Measurements from ENCODE around the gene VPS72. TPM values are rescaled to one million over a fixed set of nuclear protein-coding genes. Genes with fewer than 3 reads are reported as not detected.

Gene VPS72
- total and polyA plus RNA-seq, 9 of the 15 experiments (the other 6 are each of a cell fraction or from before 2014, with no cell fraction given), result 7.2 to 131 (median 75.7) TPM

DNA sequence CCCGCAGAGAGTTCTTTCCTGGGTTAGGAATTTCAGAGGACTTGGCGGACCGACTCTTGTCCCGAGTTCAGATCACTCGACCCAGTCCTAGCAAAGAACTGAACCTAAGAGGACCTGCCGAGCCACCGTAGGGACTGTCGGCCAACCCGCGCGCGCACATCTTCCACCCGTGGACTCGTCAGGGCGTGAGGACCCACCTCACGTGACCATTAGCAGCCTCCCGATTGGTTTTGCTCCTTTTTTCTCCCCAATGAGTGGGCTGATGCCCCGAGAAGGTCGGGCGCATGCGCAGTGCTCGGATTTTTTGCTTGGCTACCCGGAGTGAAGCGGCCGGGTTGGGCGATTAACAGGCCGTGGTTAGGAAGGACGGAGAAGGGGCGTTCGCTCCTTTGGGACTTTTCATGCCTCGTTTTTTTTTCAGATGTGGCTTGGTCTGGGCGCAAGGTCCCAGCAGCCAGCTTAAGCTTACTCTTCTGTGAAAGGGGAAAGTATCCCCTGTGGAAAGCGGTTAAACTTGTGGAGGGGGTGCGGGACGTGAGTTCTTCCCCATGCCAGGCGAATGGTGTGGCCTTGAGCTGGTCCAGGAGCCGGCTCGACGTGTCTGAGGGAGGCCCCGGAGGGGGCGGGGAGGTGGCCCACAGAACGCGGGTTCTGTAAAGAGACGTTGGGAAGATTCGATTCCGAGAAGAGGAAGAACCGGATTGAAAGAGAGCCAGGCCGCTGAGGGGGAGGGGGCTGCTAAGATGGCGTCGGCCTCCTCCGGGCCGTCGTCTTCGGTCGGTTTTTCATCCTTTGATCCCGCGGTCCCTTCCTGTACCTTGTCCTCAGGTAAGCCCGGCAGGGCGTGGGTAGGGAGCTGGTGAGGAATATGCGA lies 8.5 kb upstream of the VPS72 start, which contains the start of gene PIP5K1A (continued):
- TF ChIP-seq, protein P1, sequence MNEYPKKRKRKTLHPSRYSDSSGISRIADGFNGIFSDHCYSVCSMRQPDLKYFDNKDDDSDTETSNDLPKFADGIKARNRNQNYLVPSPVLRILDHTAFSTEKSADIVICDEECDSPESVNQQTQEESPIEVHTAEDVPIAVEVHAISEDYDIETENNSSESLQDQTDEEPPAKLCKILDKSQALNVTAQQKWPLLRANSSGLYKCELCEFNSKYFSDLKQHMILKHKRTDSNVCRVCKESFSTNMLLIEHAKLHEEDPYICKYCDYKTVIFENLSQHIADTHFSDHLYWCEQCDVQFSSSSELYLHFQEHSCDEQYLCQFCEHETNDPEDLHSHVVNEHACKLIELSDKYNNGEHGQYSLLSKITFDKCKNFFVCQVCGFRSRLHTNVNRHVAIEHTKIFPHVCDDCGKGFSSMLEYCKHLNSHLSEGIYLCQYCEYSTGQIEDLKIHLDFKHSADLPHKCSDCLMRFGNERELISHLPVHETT (CRISPR knock-in tag; conservative IDR thresholded peaks at IDR 0.05 in 1 of 2, IDR thresholded peaks at IDR 0.05 in 1 of 2), result no peak
- TF ChIP-seq NFRKB (IDR thresholded peaks at IDR 0.05; ENCODE audit: low read depth) (0 out of 2 replicates have a peak, but pooled peaks have one; percentile 29), WHSC1 (IDR thresholded peaks at IDR 0.05; ENCODE audit: low read length) (no peak), ARID1B (IDR thresholded peaks at IDR 0.05) (no peak), SOX6 (IDR thresholded peaks at IDR 0.05) (no peak), MECOM (CRISPR knock-in tag; IDR thresholded peaks at IDR 0.05) (no peak), ZNF316 (IDR thresholded peaks at IDR 0.05) (no peak), ARHGAP35 (IDR thresholded peaks at IDR 0.05; ENCODE audit: partially characterized antibody) (no peak), VEZF1 (CRISPR knock-in tag; IDR thresholded peaks at IDR 0.05) (peak; percentile 51), BRCA1 (IDR thresholded peaks at IDR 0.05) (no peak), BRCA1 (CRISPR knock-in tag; IDR thresholded peaks at IDR 0.05) (no peak), UBTF (IDR thresholded peaks at IDR 0.05; ENCODE audit: borderline replicate concordance in 1 of 2, low read depth in 2 of 2, low read length in 2 of 2) (no peak), ELF4 (CRISPR knock-in tag; IDR thresholded peaks at IDR 0.05) (no peak), MTA1 (IDR thresholded peaks at IDR 0.05; ENCODE audit: borderline replicate concordance) (no peak), EP300 (IDR thresholded peaks at IDR 0.05; ENCODE audit: low read length) (no peak)
- TF ChIP-seq, protein P2, sequence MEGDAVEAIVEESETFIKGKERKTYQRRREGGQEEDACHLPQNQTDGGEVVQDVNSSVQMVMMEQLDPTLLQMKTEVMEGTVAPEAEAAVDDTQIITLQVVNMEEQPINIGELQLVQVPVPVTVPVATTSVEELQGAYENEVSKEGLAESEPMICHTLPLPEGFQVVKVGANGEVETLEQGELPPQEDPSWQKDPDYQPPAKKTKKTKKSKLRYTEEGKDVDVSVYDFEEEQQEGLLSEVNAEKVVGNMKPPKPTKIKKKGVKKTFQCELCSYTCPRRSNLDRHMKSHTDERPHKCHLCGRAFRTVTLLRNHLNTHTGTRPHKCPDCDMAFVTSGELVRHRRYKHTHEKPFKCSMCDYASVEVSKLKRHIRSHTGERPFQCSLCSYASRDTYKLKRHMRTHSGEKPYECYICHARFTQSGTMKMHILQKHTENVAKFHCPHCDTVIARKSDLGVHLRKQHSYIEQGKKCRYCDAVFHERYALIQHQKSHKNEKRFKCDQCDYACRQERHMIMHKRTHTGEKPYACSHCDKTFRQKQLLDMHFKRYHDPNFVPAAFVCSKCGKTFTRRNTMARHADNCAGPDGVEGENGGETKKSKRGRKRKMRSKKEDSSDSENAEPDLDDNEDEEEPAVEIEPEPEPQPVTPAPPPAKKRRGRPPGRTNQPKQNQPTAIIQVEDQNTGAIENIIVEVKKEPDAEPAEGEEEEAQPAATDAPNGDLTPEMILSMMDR (IDR thresholded peaks at IDR 0.05 in 2 of 3, conservative IDR thresholded peaks at IDR 0.05 in 1 of 3; ENCODE audit: insufficient read depth in 2 of 3, low read depth in 1 of 3, low read length in 3 of 3), result no peak
- TF ChIP-seq, protein P3, sequence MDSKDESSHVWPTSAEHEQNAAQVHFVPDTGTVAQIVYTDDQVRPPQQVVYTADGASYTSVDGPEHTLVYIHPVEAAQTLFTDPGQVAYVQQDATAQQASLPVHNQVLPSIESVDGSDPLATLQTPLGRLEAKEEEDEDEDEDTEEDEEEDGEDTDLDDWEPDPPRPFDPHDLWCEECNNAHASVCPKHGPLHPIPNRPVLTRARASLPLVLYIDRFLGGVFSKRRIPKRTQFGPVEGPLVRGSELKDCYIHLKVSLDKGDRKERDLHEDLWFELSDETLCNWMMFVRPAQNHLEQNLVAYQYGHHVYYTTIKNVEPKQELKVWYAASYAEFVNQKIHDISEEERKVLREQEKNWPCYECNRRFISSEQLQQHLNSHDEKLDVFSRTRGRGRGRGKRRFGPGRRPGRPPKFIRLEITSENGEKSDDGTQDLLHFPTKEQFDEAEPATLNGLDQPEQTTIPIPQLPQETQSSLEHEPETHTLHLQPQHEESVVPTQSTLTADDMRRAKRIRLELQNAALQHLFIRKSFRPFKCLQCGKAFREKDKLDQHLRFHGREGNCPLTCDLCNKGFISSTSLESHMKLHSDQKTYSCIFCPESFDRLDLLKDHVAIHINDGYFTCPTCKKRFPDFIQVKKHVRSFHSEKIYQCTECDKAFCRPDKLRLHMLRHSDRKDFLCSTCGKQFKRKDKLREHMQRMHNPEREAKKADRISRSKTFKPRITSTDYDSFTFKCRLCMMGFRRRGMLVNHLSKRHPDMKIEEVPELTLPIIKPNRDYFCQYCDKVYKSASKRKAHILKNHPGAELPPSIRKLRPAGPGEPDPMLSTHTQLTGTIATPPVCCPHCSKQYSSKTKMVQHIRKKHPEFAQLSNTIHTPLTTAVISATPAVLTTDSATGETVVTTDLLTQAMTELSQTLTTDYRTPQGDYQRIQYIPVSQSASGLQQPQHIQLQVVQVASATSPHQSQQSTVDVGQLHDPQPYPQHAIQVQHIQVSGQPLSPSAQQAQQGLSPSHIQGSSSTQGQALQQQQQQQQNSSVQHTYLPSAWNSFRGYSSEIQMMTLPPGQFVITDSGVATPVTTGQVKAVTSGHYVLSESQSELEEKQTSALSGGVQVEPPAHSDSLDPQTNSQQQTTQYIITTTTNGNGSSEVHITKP (IDR thresholded peaks at IDR 0.05; ENCODE audit: partially characterized antibody), result peak; percentile 90

Data from K562 (cell line).